Muscle layer of colon (tissue), 2 donors: Measurements from ENCODE around the gene KCTD2.
"Not testable (repeated sequence)": the region's sequence is repeated elsewhere in the genome, so short reads cannot be mapped to it uniquely, and the experiment has no call there.

ENCODE experiments used
- H3K27ac ChIP-seq: one replicate; pipeline ENCODE4 v1.7.0; 2013; ENCODE audit warnings: low read depth, mild to moderate bottlenecking, low read length, moderate library complexity
- H3K27me3 ChIP-seq, 2 donors: one replicate each; pipeline ENCODE4 v1.7.0; 2013; ENCODE audit warnings: low read length in 2 of 2, mild to moderate bottlenecking in 2 of 2; ENCODE audit not compliant: insufficient read depth in 2 of 2, control insufficient read depth in 1 of 2
- H3K36me3 ChIP-seq: one replicate; pipeline ENCODE4 v1.7.0; 2013; ENCODE audit warnings: mild to moderate bottlenecking, low read length; ENCODE audit not compliant: insufficient read depth
- H3K4me1 ChIP-seq: one replicate; pipeline ENCODE4 v1.7.0; 2013; ENCODE audit warnings: mild to moderate bottlenecking, low read length; ENCODE audit not compliant: insufficient read depth
- H3K4me3 ChIP-seq, 2 donors: one replicate each; pipeline ENCODE4 v1.7.0; 2013; ENCODE audit warnings: low read length in 2 of 2, low read depth in 1 of 2, mild to moderate bottlenecking in 1 of 2, moderate library complexity in 1 of 2
- H3K9ac ChIP-seq: one replicate; pipeline ENCODE4 v1.7.0; 2013; ENCODE audit warnings: low read length
- H3K9me3 ChIP-seq: one replicate; pipeline ENCODE4 v1.7.0; 2013; ENCODE audit warnings: mild to moderate bottlenecking, low read length
- donor health status: abdominal sarcoma.
- donor health status: Adenocarcinoma of cecum.

Gene KCTD2

GRCh38 chr17:75046407-75047289, at the start of gene KCTD2, which contains the start of gene ATP5PD:
KCTD2 (plus strand) TSS chr17:75047225; CDS start chr17:75047251, 26 bp downstream.
ATP5PD (minus strand) TSS chr17:75046969; CDS start chr17:75042650, 4,319 bp downstream.
- H3K27ac ChIP-seq, result peak within 1 kb of the TSS; percentile 97
- peaks cover 8% of the 10 kb centered on the region for H3K36me3 ChIP-seq
- H3K27me3 ChIP-seq, result no peaks in the 10 kb centered on the region
- peaks cover 16% of the 10 kb centered on the region for H3K4me1 ChIP-seq
- peak within 1 kb of the TSS; percentile 80 to 93 for H3K4me3 ChIP-seq
- H3K9ac ChIP-seq, result peak within 1 kb of the TSS; percentile 82
- H3K9me3 ChIP-seq, result no peaks in the 10 kb centered on the region

DNA sequence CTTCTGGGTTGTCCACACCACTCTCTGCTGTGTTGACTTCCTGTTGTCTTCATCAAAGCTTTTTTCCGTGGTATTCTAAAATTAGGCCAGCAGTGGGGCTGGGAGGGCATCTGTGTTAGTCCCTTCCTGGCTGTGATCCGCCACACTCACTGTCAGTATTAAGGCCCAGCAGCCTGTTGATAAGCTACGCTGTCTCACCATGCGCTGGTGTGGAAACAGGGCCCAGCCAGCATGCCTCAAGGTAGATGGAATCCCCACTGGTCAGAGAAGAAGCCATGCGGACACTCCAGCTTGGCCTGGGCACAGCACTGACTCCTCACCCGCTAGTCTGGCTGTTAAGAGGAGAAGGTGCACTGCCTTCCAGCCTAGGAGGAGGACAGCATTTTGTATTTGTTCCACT, 48.2 kb upstream of the KCTD2 start:
- H3K9me3 ChIP-seq, result no peaks in the 10 kb centered on the region
- no peaks in the 10 kb centered on the region for H3K27me3 ChIP-seq
- peaks cover 29% of the 10 kb centered on the region for H3K36me3 ChIP-seq
- no peak overlapping the region for H3K4me3 ChIP-seq
- no peak overlapping the region for H3K9ac ChIP-seq
- no peak overlapping the region for H3K27ac ChIP-seq
- H3K4me1 ChIP-seq, result no peaks in the 10 kb centered on the region

DNA sequence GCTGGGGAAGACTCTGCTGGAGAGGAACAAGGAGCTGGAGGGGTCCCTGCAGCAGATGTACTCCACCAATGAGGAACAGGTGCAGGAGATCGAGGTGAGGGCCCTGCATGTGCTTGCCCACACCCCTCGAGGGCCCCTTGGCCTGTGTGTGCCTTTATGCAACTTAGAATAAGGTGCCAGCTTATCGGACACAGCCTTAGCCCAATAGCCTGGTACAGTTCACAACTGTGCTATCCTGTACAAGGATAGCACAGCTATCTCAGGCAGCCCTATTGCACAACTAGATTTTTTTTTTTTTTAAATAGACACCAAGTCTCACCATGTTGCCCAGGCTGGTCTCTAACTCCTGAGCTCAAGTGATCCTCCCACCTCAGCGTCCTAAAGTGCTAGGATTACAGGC, 47.5 kb upstream of the KCTD2 start:
- H3K36me3 ChIP-seq, result peaks cover 29% of the 10 kb centered on the region
- H3K4me1 ChIP-seq, result no peaks in the 10 kb centered on the region
- no peak overlapping the region for H3K27ac ChIP-seq
- no peaks in the 10 kb centered on the region for H3K27me3 ChIP-seq
- no peak overlapping the region for H3K4me3 ChIP-seq
- H3K9ac ChIP-seq, result no peak overlapping the region
- H3K9me3 ChIP-seq, result no peaks in the 10 kb centered on the region

- Histone ChIP-seq H3K9ac (no peak overlapping the region), H3K27me3 (no peaks in the 10 kb centered on the region), H3K27ac (no peak overlapping the region), H3K36me3 (peaks cover 29% of the 10 kb centered on the region), H3K4me1 (no peaks in the 10 kb centered on the region), H3K9me3 (no peaks in the 10 kb centered on the region), H3K4me3 (no peak overlapping the region)
Measured at GRCh38 chr17:75001915-75002843, 44.8 kb upstream of the KCTD2 start.

- H3K27me3 ChIP-seq, result no peaks in the 10 kb centered on the region
- H3K27ac ChIP-seq, result no peak overlapping the region
- H3K4me3 ChIP-seq, result no peak overlapping the region
- H3K4me1 ChIP-seq, result no peaks in the 10 kb centered on the region
- no peaks in the 10 kb centered on the region for H3K9me3 ChIP-seq
- peaks cover 29% of the 10 kb centered on the region for H3K36me3 ChIP-seq
- H3K9ac ChIP-seq, result no peak overlapping the region
Measured at GRCh38 chr17:75003070-75003956, 43.7 kb upstream of the KCTD2 start.

DNA sequence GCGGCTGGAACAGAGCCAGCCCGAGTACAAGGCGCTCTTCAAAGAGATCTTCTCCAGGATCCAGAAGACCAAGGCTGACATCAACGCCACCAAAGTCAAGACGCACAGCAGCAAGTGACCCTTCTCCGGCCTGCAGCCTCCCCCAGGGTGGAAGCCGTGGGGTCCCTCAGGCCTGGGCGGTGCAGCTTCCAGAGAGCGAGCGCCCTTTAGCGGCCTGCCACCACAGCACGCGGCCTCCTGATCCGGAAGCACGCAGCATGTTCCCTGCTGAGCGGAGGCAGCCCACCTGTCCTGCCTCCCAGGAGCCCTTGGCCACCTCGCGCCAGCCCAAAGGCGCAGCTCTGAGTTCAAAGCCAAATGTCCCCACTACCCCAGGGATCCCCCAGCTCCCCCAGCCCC, 43.1 kb upstream of the KCTD2 start:
- Histone ChIP-seq H3K9me3 (no peaks in the 10 kb centered on the region), H3K36me3 (peaks cover 29% of the 10 kb centered on the region), H3K4me1 (no peaks in the 10 kb centered on the region), H3K27me3 (no peaks in the 10 kb centered on the region), H3K27ac (no peak overlapping the region), H3K9ac (no peak overlapping the region), H3K4me3 (no peak overlapping the region)

GRCh38 chr17:75004371-75004770, 42.7 kb upstream of the KCTD2 start:
- no peak overlapping the region for H3K27ac ChIP-seq
- H3K4me3 ChIP-seq, result no peak overlapping the region
- H3K4me1 ChIP-seq, result no peaks in the 10 kb centered on the region
- H3K27me3 ChIP-seq, result no peaks in the 10 kb centered on the region
- peaks cover 27% of the 10 kb centered on the region for H3K36me3 ChIP-seq
- no peaks in the 10 kb centered on the region for H3K9me3 ChIP-seq
- H3K9ac ChIP-seq, result no peak overlapping the region

DNA sequence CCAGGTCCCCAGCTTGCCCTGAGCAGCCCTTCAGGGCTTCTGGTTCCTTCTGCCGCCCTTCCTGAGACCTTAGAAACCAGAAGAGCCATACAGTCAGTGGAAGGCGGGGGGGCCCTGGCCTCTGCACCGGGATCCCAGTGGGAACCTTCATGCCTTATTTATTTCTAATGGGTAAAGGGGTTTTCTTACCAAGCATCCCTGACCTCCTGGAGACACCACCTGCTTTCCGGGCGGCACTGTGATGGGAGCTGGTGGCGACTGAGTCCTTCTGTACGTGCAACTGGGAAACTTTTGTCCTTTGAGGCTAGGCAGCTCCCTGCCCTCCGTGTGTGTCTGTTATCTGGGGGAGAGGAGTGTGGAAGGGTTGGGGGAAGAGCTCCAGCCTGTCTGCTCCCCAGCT, 41.7 kb upstream of the KCTD2 start:
- Histone ChIP-seq H3K36me3 (peaks cover 23% of the 10 kb centered on the region), H3K4me1 (no peaks in the 10 kb centered on the region), H3K9me3 (no peaks in the 10 kb centered on the region), H3K4me3 (no peak overlapping the region), H3K27me3 (no peaks in the 10 kb centered on the region), H3K9ac (no peak overlapping the region), H3K27ac (no peak overlapping the region)

DNA sequence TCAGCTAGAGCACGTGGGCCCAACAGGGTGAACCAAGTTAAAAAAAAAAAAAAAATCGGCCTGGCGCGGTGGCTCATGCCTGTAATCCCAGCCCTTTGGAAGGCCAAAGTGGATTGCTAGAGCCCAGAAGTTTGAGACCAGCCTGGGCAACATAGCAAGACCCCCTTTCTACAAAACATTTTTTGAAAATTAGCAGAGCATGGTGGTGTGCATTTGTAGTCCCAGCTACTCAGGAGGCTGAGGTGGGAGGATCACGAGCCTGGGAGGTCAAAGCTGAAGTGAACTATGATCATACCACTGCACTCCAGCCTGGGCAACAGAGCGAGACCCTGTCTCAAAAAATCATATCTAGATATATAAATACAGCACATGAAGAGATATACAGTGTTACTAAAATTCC, 40.9 kb upstream of the KCTD2 start:
- peaks cover 20% of the 10 kb centered on the region for H3K36me3 ChIP-seq
- H3K4me3 ChIP-seq, H3K27ac ChIP-seq: not testable (repeated sequence)

DNA sequence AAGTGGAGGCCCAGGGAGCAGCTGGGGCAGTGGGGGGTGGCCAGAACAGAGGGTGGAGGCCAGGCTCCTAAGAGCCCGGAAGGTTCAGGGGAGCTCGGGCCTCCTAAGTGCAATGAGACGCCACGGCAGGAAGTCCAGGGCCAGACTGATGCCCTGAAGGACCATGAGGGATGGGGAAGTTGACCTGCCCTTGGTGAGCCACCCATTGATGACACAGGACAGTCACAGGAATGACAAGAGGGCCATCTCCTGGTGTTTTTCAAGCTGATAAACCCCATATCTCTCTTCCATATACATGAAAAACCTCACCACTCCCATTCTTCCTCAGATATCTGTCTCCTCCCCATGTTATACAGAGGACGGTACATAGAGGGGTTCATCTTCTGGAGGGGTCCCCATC, 40.4 kb upstream of the KCTD2 start:
- peaks cover 15% of the 10 kb centered on the region for H3K36me3 ChIP-seq
- no peak overlapping the region for H3K4me3 ChIP-seq
- H3K4me1 ChIP-seq, result peaks cover 13% of the 10 kb centered on the region
- no peaks in the 10 kb centered on the region for H3K9me3 ChIP-seq
- H3K27ac ChIP-seq, result no peak overlapping the region
- no peak overlapping the region for H3K9ac ChIP-seq
- no peaks in the 10 kb centered on the region for H3K27me3 ChIP-seq

More for the DNA sequence above, 40.9 kb upstream of the KCTD2 start:
- H3K9me3 ChIP-seq, H3K27me3 ChIP-seq, H3K4me1 ChIP-seq, H3K9ac ChIP-seq: not testable (repeated sequence)
